Neuronal stem cell (in vitro differentiated cells): ENCODE measurements around the gene DENND6B.

Experiments used
- DNase-seq: peaks from one replicate; pipeline ENCODE4 v3.0.0-alpha.2; 2013; ENCODE audit warnings: low spot score
- H2AFZ ChIP-seq: one replicate; pipeline ENCODE4 v1.6.1; 2013; ENCODE audit warnings: mild to moderate bottlenecking, low read length, inconsistent platforms
- H2AK5ac ChIP-seq: 2 replicates; pipeline ENCODE4 v1.6.1; 2013; ENCODE audit warnings: low read depth, mild to moderate bottlenecking, inconsistent platforms, low read length, moderate library complexity, mixed read lengths
- H2BK120ac ChIP-seq: 2 replicates; pipeline ENCODE4 v1.6.1; 2013; ENCODE audit warnings: low read depth, mild to moderate bottlenecking, inconsistent platforms, low read length, moderate library complexity, mixed read lengths
- H2BK12ac ChIP-seq: one replicate; pipeline ENCODE4 v1.6.1; 2013; ENCODE audit warnings: low read length, inconsistent platforms
- H2BK15ac ChIP-seq: 2 replicates; pipeline ENCODE4 v1.6.1; 2013; ENCODE audit warnings: mild to moderate bottlenecking, low read length, inconsistent platforms, mixed read lengths
- H2BK5ac ChIP-seq: one replicate; pipeline ENCODE4 v1.6.1; 2013; ENCODE audit warnings: inconsistent platforms, mild to moderate bottlenecking, low read length, moderate library complexity
- H3K14ac ChIP-seq: one replicate; pipeline ENCODE4 v1.6.1; 2013; ENCODE audit warnings: low read length, inconsistent platforms
- H3K18ac ChIP-seq: 2 replicates; pipeline ENCODE4 v1.6.1; 2013; ENCODE audit warnings: low read length, inconsistent platforms
- H3K23ac ChIP-seq: 2 replicates; pipeline ENCODE4 v1.6.1; 2013; ENCODE audit warnings: low read depth, mild to moderate bottlenecking, mixed read lengths, low read length, inconsistent platforms; ENCODE audit not compliant: poor library complexity
- H3K27ac ChIP-seq: replicated peaks from 3 replicates; pipeline ENCODE4 v1.5.1; 2013; ENCODE audit warnings: low read length, inconsistent platforms
- H3K27me3 ChIP-seq, 3 experiments: 2 replicates each; pipeline ENCODE4 v1.6.1; 2013; ENCODE audit warnings: low read length in 3 of 3, mild to moderate bottlenecking in 2 of 3, inconsistent platforms in 1 of 3, low read depth in 1 of 3, mixed read lengths in 1 of 3, moderate library complexity in 1 of 3; ENCODE audit not compliant: control insufficient read depth in 3 of 3, insufficient read depth in 3 of 3
- H3K36me3 ChIP-seq, 2 donors: replicated peaks in 1 of 2; 2 replicates each; pipeline ENCODE4 v1.6.1; 2013; ENCODE audit warnings: low read length in 2 of 2; ENCODE audit not compliant: control insufficient read depth in 2 of 2, insufficient read depth in 2 of 2
- H3K4ac ChIP-seq: 2 replicates; pipeline ENCODE4 v1.6.1; 2013; ENCODE audit warnings: inconsistent platforms, mild to moderate bottlenecking, low read length, moderate library complexity
- H3K4me1 ChIP-seq, 2 donors: 1 replicate in 1 of 2; 2 replicates in 1 of 2; pipeline ENCODE4 v1.6.1; 2013; ENCODE audit warnings: low read length in 2 of 2, low read depth in 1 of 2; ENCODE audit not compliant: control insufficient read depth in 2 of 2, insufficient read depth in 1 of 2
- H3K4me2 ChIP-seq: one replicate; pipeline ENCODE4 v1.6.1; 2013; ENCODE audit warnings: mild to moderate bottlenecking, low read length, inconsistent platforms; ENCODE audit not compliant: insufficient read depth, poor library complexity, severe bottlenecking
- H3K4me3 ChIP-seq, 2 donors: 2 replicates each; pipeline ENCODE4 v1.5.1; 2013; ENCODE audit warnings: low read length in 2 of 2, mild to moderate bottlenecking in 2 of 2, inconsistent platforms in 1 of 2, moderate library complexity in 1 of 2
- H3K79me1 ChIP-seq: one replicate; pipeline ENCODE4 v1.6.1; 2013; ENCODE audit warnings: low read depth, mild to moderate bottlenecking, inconsistent platforms, low read length, moderate library complexity
- H3K9ac ChIP-seq: one replicate; pipeline ENCODE4 v1.6.1; 2013; ENCODE audit warnings: mild to moderate bottlenecking, low read depth, low read length, inconsistent platforms; ENCODE audit not compliant: poor library complexity
- H3K9me3 ChIP-seq, 2 donors: replicated peaks in 1 of 2; 2 replicates each; pipeline versions ENCODE3 to v1.6.1; 2013; ENCODE audit warnings: low read length in 2 of 2, mild to moderate bottlenecking in 2 of 2, inconsistent platforms in 1 of 2, low read depth in 1 of 2, mixed read lengths in 1 of 2, moderate library complexity in 1 of 2; ENCODE audit not compliant: control insufficient read depth in 2 of 2, insufficient read depth in 1 of 2
- H4K8ac ChIP-seq: one replicate; pipeline ENCODE4 v1.6.1; 2013; ENCODE audit warnings: low read depth, mild to moderate bottlenecking, inconsistent platforms, low read length, moderate library complexity
- H4K91ac ChIP-seq: one replicate; pipeline ENCODE4 v1.6.1; 2013; ENCODE audit warnings: low read length, low read depth, mild to moderate bottlenecking, inconsistent platforms; ENCODE audit not compliant: poor library complexity
- WGBS, 2 donors: extraction: QIAGEN DNeasy Blood & Tissue Kit; methylation state at CpG; one replicate each; pipeline ENCODE4 v1.1.7; 2013; ENCODE audit warnings: missing lambda C conversion rate in 2 of 2, mixed read lengths in 1 of 2; ENCODE audit not compliant: insufficient read length in 2 of 2, insufficient replicate concordance in 1 of 2; ENCODE audit errors: extremely low coverage in 2 of 2; 5-methylcytosine and 5-hydroxymethylcytosine counted together

Gene DENND6B

DNA sequence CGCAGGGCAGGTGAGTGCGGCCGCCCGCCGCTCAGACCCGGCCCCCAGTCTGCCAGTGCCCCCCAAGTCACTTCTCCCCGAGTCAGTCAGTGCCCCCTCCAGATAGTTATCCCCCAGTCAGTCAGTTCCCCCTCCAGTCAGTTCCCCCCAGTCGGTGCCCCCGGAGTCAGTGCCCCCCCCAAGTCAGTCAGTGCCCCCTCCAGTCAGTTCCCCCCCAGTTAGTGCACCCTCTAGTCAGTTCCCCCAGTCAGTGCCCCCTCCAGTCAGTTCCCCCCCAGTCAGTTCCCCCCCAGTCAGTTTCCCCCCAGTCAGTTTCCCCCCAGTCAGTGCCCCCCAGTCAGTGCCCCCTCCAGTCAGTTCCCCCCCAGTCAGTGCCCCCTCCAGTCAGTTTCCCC, 16.7 kb upstream of the DENND6B start:
- Histone ChIP-seq H3K4ac (no peak overlapping the region), H3K18ac (peak overlapping the region; percentile 87), H3K4me1 (peaks cover 4 to 9% of the 10 kb centered on the region in 2 donors), H3K36me3 (peaks cover 8 to 15% of the 10 kb centered on the region in 2 donors), H2AK5ac (no peak overlapping the region), H3K23ac (no peak overlapping the region), H3K9me3 (peaks cover 0 to 18% of the 10 kb centered on the region in 2 donors), H3K9ac (peak overlapping the region; percentile 84), H2BK12ac (no peak overlapping the region), H3K27ac (no peak overlapping the region), H2BK15ac (no peak overlapping the region), H3K27me3 (peaks cover 0 to 17% (median 0%) of the 10 kb centered on the region in 3 experiments), H3K79me1 (peaks cover 18% of the 10 kb centered on the region), H2BK5ac (peak overlapping the region; percentile 39), H3K4me3 (peak overlapping the region; percentile 64 to 99), H2BK120ac (no peak overlapping the region), H4K91ac (no peak overlapping the region), H2AFZ (peak overlapping the region; percentile 89), H3K14ac (no peak overlapping the region), H4K8ac (no peak overlapping the region), H3K4me2 (peak overlapping the region; percentile 40)
- DNase-seq = no peak
- no CpG with 5 or more reads among the region's 9 CpGs for WGBS, 2 donors

DNA sequence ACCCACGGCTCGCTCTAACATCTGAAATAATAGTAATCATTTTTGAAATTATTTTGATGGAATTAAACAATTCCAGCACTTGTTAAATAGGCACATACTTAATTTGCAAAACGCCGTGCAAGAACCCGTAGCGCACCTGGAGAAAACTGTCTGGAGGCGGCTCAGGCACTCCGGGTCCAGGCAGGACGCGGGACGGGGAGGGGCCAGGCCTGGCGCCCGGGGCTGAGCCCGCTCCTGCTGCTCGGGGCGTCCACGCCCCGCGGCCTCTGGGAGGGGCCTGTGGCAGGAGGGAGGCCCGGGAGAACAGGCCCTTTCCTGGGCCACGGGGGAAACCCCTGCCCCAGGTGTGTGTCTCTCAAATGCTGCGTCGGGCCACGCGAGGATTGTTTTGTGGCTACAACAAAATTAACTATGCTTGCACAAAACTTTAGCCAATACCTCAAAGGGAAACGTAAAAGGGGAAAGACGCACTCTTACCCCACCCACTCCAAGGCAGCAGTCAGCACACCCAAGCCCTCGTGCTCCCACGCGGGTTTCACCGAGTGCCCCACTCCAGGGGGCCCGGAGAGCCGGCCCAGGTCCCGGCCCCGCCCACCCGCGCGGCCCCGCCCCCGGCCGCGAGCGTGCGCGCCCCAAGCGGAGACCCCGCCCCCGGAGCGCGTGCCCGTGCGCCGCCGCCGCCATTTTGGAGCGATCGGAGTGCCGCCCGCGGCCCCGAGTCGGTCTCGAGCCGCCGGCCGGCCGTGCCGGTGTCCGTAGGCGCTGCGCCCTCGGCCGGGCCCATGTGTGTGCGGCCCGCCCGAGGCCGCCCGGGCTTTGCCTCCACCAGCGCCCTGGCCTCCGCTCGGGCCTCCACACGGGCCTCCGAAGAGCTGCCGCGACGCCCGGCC, 16.1 kb upstream of the DENND6B start, which contains the start of gene PPP6R2:
Gene PPP6R2, plus strand, starts transcription at position 677 of the 890 bp plus-strand sequence. CDS start 50,582 bp downstream, outside the sequence.
- H3K36me3 ChIP-seq = peaks cover 4 to 21% of the 10 kb centered on the region in 2 donors
- peak within 1 kb of the TSS; percentile 30 for H2BK12ac ChIP-seq
- peak within 1 kb of the TSS; percentile 76 for H3K27ac ChIP-seq
- peak within 1 kb of the TSS; percentile 89 for H2AFZ ChIP-seq
- H2AK5ac ChIP-seq = no peak within 1 kb of the TSS
- H3K4ac ChIP-seq = no peak within 1 kb of the TSS
- H3K18ac ChIP-seq = peak within 1 kb of the TSS; percentile 91
- no peak within 1 kb of the TSS for H3K23ac ChIP-seq
- H3K27me3 ChIP-seq = peaks cover 0 to 22% (median 0%) of the 10 kb centered on the region in 3 experiments
- H3K14ac ChIP-seq = no peak within 1 kb of the TSS
- peak within 1 kb of the TSS; percentile 86 for H3K9ac ChIP-seq
- peak within 1 kb of the TSS; percentile 100 for H3K4me2 ChIP-seq
- no peak within 1 kb of the TSS for H2BK120ac ChIP-seq
- no CpG with 5 or more reads among the region's 87 CpGs for WGBS, 2 donors
- peak within 1 kb of the TSS; percentile 64 to 99 for H3K4me3 ChIP-seq
- peaks cover 0 to 24% of the 10 kb centered on the region in 2 donors for H3K9me3 ChIP-seq
- H4K8ac ChIP-seq = no peak within 1 kb of the TSS
- H3K4me1 ChIP-seq = peaks cover 4 to 14% of the 10 kb centered on the region in 2 donors
- peak; percentile 79 for DNase-seq
- H4K91ac ChIP-seq = no peak within 1 kb of the TSS
- no peak within 1 kb of the TSS for H2BK15ac ChIP-seq
- H3K79me1 ChIP-seq = peaks cover 21% of the 10 kb centered on the region
- peak within 1 kb of the TSS; percentile 39 for H2BK5ac ChIP-seq

DNA sequence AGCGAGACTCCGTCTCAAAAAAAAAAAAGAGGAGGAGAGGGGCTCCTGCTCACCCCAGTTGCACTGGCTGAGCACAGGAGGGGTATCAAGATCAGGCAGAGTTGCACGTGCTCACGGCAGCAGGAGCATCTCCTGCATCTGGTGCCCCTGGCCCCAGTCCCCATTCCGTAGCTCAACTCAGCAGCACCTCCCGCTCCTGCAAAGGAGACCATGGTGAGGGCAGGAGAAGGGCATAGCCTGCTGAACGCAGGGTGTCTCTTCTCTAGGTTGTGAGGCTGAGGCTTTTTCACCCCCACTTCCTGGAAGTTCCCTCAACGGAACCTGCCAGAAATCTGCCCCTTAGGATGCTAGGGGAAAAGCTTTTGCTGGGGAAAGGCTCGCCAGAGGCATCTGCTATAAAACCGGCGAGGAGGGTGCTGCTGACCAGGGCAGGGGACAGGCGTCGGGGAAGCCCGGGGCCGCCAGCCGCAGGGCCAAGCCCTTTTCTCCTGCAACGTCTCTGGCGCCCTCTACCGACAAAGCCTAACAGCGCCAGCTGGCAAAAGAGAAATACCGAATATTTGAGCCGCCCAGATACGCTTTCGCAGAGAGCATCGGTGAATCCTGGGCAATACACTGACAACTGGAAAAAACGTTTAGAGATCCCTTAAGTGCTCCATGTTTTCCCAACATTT, 15.3 kb upstream of the DENND6B start:
- Histone ChIP-seq H2BK5ac (no peak overlapping the region), H4K8ac (no peak overlapping the region), H2AK5ac (peak overlapping the region; percentile 92), H3K27ac (peak overlapping the region; percentile 76), H3K9ac (peak overlapping the region; percentile 70), H3K14ac (peak overlapping the region; percentile 6), H3K4me3 (peak overlapping the region in 1 of 2 donors; percentile 64), H3K36me3 (peaks cover 0 to 24% of the 10 kb centered on the region in 2 donors), H3K9me3 (peaks cover 0 to 32% of the 10 kb centered on the region in 2 donors), H2BK120ac (peak overlapping the region; percentile 91), H4K91ac (no peak overlapping the region), H3K4me2 (peak overlapping the region; percentile 100), H2BK12ac (peak overlapping the region; percentile 30), H2AFZ (peak overlapping the region; percentile 89), H3K27me3 (peaks cover 0 to 25% (median 0%) of the 10 kb centered on the region in 3 experiments), H3K79me1 (peaks cover 23% of the 10 kb centered on the region), H3K4me1 (peaks cover 4 to 17% of the 10 kb centered on the region in 2 donors), H2BK15ac (no peak overlapping the region), H3K4ac (no peak overlapping the region), H3K18ac (peak overlapping the region; percentile 91), H3K23ac (peak overlapping the region; percentile 73)
- DNase-seq = peak; percentile 92
- no CpG with 5 or more reads among the region's 26 CpGs for WGBS, 2 donors
